ENCODE measurements around the gene IGSF5. TPM values are rescaled to one million over a fixed set of nuclear protein-coding genes. Genes with fewer than 3 reads are reported as not detected.

The IGSF5 gene
- polyA plus RNA-seq, 1 donor (not counting 4 experiments of a cell fraction or from before 2014, with no cell fraction given) = not detected

DNA sequence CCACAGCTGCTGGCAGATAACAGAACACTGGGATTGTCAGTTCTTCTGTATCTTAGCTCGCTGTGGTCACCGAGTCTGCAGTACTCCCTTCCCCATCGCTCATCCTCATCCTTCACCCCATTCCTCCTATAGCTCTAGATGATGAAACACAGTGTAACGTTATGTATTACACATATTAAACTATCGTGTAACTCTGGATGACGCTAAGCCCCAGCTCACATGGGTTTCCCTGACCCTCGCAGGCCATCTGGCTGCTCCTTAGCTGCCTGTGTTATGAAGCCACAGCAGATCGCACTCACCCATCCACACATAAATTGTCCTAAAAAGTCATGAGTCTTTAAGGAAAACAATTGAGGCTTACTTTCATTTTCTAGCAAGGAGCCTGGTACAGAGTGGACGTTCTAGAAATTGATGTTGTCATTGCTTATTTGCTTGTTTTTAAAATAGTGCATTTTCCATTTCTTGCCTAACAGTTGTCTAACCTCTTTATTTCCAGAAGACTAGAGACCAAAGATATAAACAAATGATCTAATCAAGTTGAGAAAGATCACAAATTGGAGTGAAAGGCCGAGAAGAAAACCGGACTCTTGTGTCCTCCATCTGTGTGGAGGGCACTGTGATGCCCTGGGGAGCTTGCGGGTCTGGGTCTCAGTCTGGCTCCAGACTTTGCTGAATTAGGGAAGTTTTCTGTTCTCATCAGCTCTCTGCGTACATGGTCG is 97.9 kb downstream of the IGSF5 start:
- DNase-seq (ENCODE audit: low read depth, low spot score) (no peak), FAIRE-seq (no peak)
- H3K36me3 ChIP-seq (ENCODE audit: control insufficient read depth in 2 of 2, extremely low read depth in 1 of 2, insufficient read depth in 2 of 2, low read length in 2 of 2) = no peaks in the 10 kb centered on the region
- no peak overlapping the region for H3K4me3 ChIP-seq (ENCODE audit: control insufficient read depth in 2 of 3, extremely low read depth in 1 of 3, insufficient read depth in 2 of 3, low read depth in 1 of 3, low read length in 3 of 3)
- no peaks in the 10 kb centered on the region for H3K4me1 ChIP-seq (ENCODE audit: control insufficient read depth, extremely low read depth, insufficient read depth, low read length)
- H3K27ac ChIP-seq (ENCODE audit: control insufficient read depth, insufficient read depth, low read length) = no peak overlapping the region
- H3K9me3 ChIP-seq (ENCODE audit: control insufficient read depth, low read depth, low read length) = peaks cover 2% of the 10 kb centered on the region
- no peak overlapping the region for H3K9ac ChIP-seq (ENCODE audit: control insufficient read depth, extremely low read depth, insufficient read depth, low read length)
- H2AFZ ChIP-seq (ENCODE audit: control insufficient read depth, low read length) = no peak overlapping the region
- H3K27me3 ChIP-seq (ENCODE audit: control insufficient read depth, extremely low read depth, insufficient read depth, low read length) = no peaks in the 10 kb centered on the region
- H3K4me2 ChIP-seq (ENCODE audit: control insufficient read depth, extremely low read depth, insufficient read depth, low read depth, low read length) = no peak overlapping the region
- H3K79me2 ChIP-seq (ENCODE audit: control insufficient read depth, insufficient read depth, low read length) = no peaks in the 10 kb centered on the region
- no peaks in the 10 kb centered on the region for H3K9me1 ChIP-seq (ENCODE audit: control insufficient read depth, extremely low read depth, insufficient read depth, low read length)
- TF ChIP-seq EZH2 (IDR thresholded peaks at IDR 0.05; ENCODE audit: low read length) = no peak
- TF ChIP-seq, protein P1, sequence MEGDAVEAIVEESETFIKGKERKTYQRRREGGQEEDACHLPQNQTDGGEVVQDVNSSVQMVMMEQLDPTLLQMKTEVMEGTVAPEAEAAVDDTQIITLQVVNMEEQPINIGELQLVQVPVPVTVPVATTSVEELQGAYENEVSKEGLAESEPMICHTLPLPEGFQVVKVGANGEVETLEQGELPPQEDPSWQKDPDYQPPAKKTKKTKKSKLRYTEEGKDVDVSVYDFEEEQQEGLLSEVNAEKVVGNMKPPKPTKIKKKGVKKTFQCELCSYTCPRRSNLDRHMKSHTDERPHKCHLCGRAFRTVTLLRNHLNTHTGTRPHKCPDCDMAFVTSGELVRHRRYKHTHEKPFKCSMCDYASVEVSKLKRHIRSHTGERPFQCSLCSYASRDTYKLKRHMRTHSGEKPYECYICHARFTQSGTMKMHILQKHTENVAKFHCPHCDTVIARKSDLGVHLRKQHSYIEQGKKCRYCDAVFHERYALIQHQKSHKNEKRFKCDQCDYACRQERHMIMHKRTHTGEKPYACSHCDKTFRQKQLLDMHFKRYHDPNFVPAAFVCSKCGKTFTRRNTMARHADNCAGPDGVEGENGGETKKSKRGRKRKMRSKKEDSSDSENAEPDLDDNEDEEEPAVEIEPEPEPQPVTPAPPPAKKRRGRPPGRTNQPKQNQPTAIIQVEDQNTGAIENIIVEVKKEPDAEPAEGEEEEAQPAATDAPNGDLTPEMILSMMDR (optimal IDR thresholded peaks at IDR 0.05 in 1 of 3, IDR thresholded peaks at IDR 0.05 in 1 of 3, conservative IDR thresholded peaks at IDR 0.05 in 1 of 3; ENCODE audit: extremely low read depth in 1 of 3, insufficient read depth in 2 of 3, low read length in 3 of 3) = no peak
- dilution Hi-C loops (cut with MboI; ENCODE audit: extremely low pct_ligation_motif_present, low sequenced_read_pairs) = no loop called here
- H4K20me1 ChIP-seq (ENCODE audit: control insufficient read depth, extremely low read depth, insufficient read depth, low read length) = no peaks in the 10 kb centered on the region

DNA sequence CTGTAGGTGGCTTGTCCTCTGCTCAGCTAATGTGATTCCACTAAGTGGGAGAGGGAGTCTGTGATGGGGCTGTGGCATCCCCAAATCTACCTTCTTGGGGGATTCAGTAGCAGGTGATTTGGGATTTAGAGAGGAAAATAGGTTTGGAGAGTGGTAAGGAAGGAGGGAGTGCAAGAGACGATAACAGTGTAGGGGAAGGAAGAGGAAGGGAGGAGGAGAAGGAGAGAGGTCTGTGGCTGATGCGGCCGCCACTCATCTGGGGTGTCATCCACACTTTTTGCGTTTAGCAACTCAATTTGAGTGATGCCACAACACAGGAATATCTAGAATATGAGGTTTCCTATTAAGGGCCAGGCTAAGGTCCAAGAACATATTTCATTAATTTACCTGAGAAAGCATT is 98.5 kb downstream of the IGSF5 start:
- Histone ChIP-seq H3K4me1 (ENCODE audit: control insufficient read depth, extremely low read depth, insufficient read depth, low read length) (no peaks in the 10 kb centered on the region), H3K4me2 (ENCODE audit: control insufficient read depth, extremely low read depth, insufficient read depth, low read depth, low read length) (no peak overlapping the region), H2AFZ (ENCODE audit: control insufficient read depth, low read length) (no peak overlapping the region), H3K9ac (ENCODE audit: control insufficient read depth, extremely low read depth, insufficient read depth, low read length) (no peak overlapping the region), H3K4me3 (ENCODE audit: control insufficient read depth in 2 of 3, extremely low read depth in 1 of 3, insufficient read depth in 2 of 3, low read depth in 1 of 3, low read length in 3 of 3) (no peak overlapping the region), H4K20me1 (ENCODE audit: control insufficient read depth, extremely low read depth, insufficient read depth, low read length) (no peaks in the 10 kb centered on the region), H3K36me3 (ENCODE audit: control insufficient read depth in 2 of 2, extremely low read depth in 1 of 2, insufficient read depth in 2 of 2, low read length in 2 of 2) (no peaks in the 10 kb centered on the region), H3K27ac (ENCODE audit: control insufficient read depth, insufficient read depth, low read length) (no peak overlapping the region), H3K79me2 (ENCODE audit: control insufficient read depth, insufficient read depth, low read length) (no peaks in the 10 kb centered on the region), H3K9me3 (ENCODE audit: control insufficient read depth, low read depth, low read length) (peaks cover 2% of the 10 kb centered on the region), H3K9me1 (ENCODE audit: control insufficient read depth, extremely low read depth, insufficient read depth, low read length) (no peaks in the 10 kb centered on the region), H3K27me3 (ENCODE audit: control insufficient read depth, extremely low read depth, insufficient read depth, low read length) (no peaks in the 10 kb centered on the region)
- DNase-seq (ENCODE audit: low read depth, low spot score) (no peak), FAIRE-seq (no peak)
- no peak for TF ChIP-seq EZH2 (IDR thresholded peaks at IDR 0.05; ENCODE audit: low read length)
- TF ChIP-seq, protein P1 (optimal IDR thresholded peaks at IDR 0.05 in 1 of 3, IDR thresholded peaks at IDR 0.05 in 1 of 3, conservative IDR thresholded peaks at IDR 0.05 in 1 of 3; ENCODE audit: extremely low read depth in 1 of 3, insufficient read depth in 2 of 3, low read length in 3 of 3) = no peak
- dilution Hi-C loops (cut with MboI; ENCODE audit: extremely low pct_ligation_motif_present, low sequenced_read_pairs) = no loop called here

Data from keratinocyte (primary cell).